Large intestine (tissue), 3 donors: ENCODE data around the gene LRMDA. TPM values are rescaled to one million over a fixed set of nuclear protein-coding genes. Genes with fewer than 3 reads are reported as not detected.
"Not testable (repeated sequence)": the region's sequence is repeated elsewhere in the genome, so short reads cannot be mapped to it uniquely, and the experiment has no call there.

ENCODE experiments used
- DNase-seq, 2 donors: peaks; one replicate each; pipeline versions ENCODE4 v3.0.0 to v3.0.0-alpha.2; 2013
- H3K27ac ChIP-seq: one replicate; pipeline ENCODE4 v1.5.1; 2013; ENCODE audit warnings: low read length
- H3K27me3 ChIP-seq: 2 replicates; pipeline ENCODE4 v1.6.1; 2013; ENCODE audit warnings: low read length; ENCODE audit not compliant: control insufficient read depth, insufficient read depth
- H3K36me3 ChIP-seq: 2 replicates; pipeline ENCODE4 v1.6.1; 2013; ENCODE audit warnings: low read length; ENCODE audit not compliant: control insufficient read depth, insufficient read depth
- H3K4me1 ChIP-seq: one replicate; pipeline ENCODE4 v1.6.1; 2013; ENCODE audit warnings: low read length; ENCODE audit not compliant: control insufficient read depth, insufficient read depth
- H3K4me3 ChIP-seq: one replicate; pipeline ENCODE4 v1.5.1; 2013; ENCODE audit warnings: low read length
- H3K9me3 ChIP-seq: one replicate; pipeline ENCODE4 v1.6.1; 2013; ENCODE audit warnings: mild to moderate bottlenecking, low read depth, low read length, moderate library complexity; ENCODE audit not compliant: control insufficient read depth
- whole genome bisulfite sequencing: methylation state at CpG from one replicate; pipeline ENCODE4 v1.1.5; 2013; ENCODE audit warnings: low lambda C conversion rate; ENCODE audit not compliant: insufficient coverage; 5-methylcytosine and 5-hydroxymethylcytosine counted together
- polyA plus RNA-seq: library from polyadenylated mRNA; unstranded; fragments of 120-200 nt; gene quantifications from one replicate; pipeline ENCODE4 v1.2.1, GENCODE V29; 2013

The LRMDA gene
- polyA plus RNA-seq, 1 donor = 5.3 TPM

DNA sequence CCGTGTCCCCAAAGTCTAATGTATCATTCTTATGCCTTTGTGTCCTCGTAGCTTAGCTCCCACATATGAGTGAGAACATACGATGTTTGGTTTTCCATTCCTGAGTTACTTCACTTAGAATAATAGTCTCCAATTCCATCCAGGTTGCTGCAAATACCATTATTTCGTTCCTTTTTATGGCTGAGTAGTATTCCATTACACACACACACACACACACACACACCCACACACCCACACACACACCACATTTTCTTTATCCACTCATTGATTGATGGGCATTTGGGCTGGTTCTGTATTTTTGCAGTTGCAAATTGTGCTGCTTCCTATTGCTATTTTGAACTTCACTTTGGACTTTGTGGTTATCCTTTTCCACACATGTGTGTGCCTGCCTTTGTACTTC, 189.6 kb downstream of the LRMDA start:
- not testable (repeated sequence) for H3K27me3 ChIP-seq, H3K4me1 ChIP-seq, H3K27ac ChIP-seq, H3K4me3 ChIP-seq, DNase-seq, H3K36me3 ChIP-seq, H3K9me3 ChIP-seq
- whole genome bisulfite sequencing = no CpG with 5 or more reads among the region's 4 CpGs

DNA sequence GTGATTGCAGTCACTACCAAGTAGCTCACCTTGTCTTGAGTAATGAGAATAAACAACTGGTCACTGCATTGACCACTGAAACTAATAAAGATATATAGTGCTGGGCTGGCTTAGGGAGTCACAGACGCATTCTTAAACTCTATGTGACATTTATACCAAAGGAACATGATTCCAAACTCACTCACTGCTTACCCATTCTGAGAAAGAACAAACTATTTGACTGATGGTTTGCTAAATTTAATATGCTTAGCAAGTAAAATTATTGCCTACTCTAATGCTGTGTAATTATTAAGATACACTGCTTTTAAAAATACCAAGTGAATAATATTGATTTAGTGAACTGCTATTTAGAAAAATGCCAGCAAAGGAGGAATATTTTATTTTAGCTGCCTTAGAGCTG, 191.1 kb downstream of the LRMDA start:
- no peaks in the 10 kb centered on the region for H3K9me3 ChIP-seq
- H3K27me3 ChIP-seq = no peaks in the 10 kb centered on the region
- WGBS = no CpG with 5 or more reads among the region's 1 CpG
- no peak overlapping the region for H3K27ac ChIP-seq
- no peaks in the 10 kb centered on the region for H3K36me3 ChIP-seq
- DNase-seq = no peak
- no peak overlapping the region for H3K4me3 ChIP-seq
- H3K4me1 ChIP-seq = peaks cover 3% of the 10 kb centered on the region

DNA sequence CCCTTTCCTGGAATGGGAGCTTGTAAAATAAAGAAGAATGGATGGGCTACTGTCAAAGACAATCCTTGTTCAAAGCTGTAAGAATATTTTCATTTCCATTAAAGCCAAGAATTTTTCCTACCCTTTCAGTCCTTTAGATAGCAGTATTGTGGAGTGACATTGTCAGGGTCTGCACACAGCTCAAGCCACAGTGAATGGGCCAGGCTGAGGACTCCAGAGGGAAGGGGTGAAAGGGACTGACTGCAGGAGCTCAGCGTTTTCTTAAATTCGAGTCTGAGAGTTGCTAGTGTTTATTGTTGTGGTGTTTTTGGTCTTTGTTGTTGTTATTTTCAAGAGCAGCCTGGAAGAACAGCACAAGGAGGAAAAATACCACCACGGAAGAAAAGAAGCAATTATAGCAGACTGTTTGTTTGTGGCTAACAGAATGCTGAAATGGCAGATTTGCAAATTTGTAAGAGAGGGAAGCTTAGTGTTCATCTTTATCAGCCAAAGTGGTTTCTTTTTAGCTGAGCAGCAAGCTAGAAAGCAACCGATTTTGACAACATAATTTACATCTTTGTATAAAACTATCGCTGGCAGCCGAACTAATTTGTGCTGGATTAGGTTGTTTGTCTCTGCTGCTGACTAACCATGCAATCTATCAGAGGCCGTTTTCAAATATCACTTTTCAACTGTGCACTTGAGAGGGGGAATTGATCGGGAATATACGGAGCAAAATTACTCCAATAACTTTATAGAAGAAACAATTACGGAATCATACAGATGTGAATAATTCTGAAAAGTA, 192.1 kb downstream of the LRMDA start:
- Histone ChIP-seq H3K4me3 (no peak overlapping the region), H3K36me3 (no peaks in the 10 kb centered on the region), H3K9me3 (no peaks in the 10 kb centered on the region), H3K4me1 (peaks cover 3% of the 10 kb centered on the region), H3K27me3 (no peaks in the 10 kb centered on the region), H3K27ac (no peak overlapping the region)
- WGBS = 96% methylated on average over 4 of the region's 10 CpGs
- DNase-seq = no peak

DNA sequence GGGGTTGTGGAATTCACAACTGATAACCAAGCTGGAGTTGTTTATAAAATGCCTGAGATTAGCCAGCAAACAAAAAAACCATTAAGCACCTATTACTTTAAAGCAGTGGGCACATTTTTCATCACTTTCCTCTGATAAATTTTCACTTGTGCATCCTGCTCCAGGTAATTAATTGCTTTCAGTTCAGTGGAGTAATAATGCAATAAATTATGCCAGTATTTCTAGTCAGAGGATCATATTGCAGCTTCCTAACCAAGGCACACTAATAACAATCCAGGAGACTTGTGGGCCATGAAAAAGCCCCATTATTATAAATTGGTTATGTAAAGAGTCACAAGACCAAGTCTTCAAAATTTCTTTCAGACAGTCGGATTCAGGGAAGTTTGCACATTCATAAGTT, 193.2 kb downstream of the LRMDA start:
- Histone ChIP-seq H3K4me1 (peaks cover 3% of the 10 kb centered on the region), H3K36me3 (no peaks in the 10 kb centered on the region), H3K27me3 (no peaks in the 10 kb centered on the region), H3K9me3 (no peaks in the 10 kb centered on the region), H3K4me3 (no peak overlapping the region), H3K27ac (no peak overlapping the region)
- DNase-seq = no peak
- no CpG with 5 or more reads among the region's 1 CpG for WGBS

DNA sequence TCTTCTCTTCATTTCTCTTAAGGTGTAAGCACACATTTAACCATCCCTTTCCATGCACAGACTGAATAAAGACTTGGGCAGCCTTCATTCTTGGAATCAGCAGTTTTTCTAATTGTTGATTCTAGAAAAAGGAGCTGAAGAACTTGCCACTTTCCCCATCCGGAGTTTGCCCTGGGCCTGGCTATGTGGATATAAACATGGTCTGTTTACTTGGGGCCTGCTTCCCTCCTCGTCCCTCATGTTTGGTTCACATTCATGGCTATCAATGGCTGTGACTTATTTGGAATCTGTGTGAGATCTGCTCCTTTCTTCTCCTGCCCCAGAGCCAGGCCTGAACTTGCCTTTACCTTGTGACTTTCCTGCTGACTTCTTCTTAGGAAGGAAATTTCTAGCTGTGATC, 199.3 kb downstream of the LRMDA start:
- no peak for DNase-seq
- no peaks in the 10 kb centered on the region for H3K9me3 ChIP-seq
- no CpG with 5 or more reads among the region's 2 CpGs for WGBS
- no peak overlapping the region for H3K27ac ChIP-seq
- H3K4me3 ChIP-seq = no peak overlapping the region
- H3K4me1 ChIP-seq = peaks cover 5% of the 10 kb centered on the region
- H3K27me3 ChIP-seq = no peaks in the 10 kb centered on the region
- no peaks in the 10 kb centered on the region for H3K36me3 ChIP-seq

DNA sequence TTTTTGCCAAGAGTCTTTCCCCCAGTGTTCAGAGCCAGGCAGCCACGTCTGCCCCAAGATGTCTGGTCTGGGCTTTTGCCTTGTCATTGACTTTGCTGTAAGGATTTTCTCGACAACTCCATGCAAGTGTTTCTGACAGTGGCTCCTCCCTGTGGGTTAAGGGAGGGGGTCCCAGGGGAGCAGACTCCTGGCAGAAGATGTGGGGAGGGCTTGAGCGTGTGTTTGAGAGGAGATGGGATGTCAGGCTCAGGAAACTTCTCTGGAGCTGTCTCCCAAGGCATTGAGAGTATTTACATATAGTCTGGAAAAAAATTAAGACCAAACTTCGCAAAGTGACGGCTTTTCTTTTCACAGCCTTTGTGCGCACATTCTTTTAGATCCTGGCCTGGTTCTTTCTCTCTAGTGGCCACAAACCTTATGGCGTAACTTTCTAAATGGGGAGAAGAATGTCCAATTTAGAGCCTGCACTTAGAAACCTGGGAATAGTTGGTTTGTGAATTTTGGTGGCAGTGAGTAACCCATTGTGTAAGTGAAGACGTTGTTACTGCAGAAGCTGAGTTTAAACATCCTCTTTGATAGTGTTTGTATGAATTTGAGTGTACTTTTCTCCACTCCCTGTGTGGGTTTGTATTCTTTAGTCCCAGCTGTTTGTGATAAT, 201.5 kb downstream of the LRMDA start:
- H3K4me3 ChIP-seq = no peak overlapping the region
- DNase-seq = no peak
- WGBS = 100% methylated on average over 2 of the region's 8 CpGs
- H3K9me3 ChIP-seq = no peaks in the 10 kb centered on the region
- H3K36me3 ChIP-seq = no peaks in the 10 kb centered on the region
- no peaks in the 10 kb centered on the region for H3K27me3 ChIP-seq
- H3K27ac ChIP-seq = no peak overlapping the region
- peaks cover 5% of the 10 kb centered on the region for H3K4me1 ChIP-seq

DNA sequence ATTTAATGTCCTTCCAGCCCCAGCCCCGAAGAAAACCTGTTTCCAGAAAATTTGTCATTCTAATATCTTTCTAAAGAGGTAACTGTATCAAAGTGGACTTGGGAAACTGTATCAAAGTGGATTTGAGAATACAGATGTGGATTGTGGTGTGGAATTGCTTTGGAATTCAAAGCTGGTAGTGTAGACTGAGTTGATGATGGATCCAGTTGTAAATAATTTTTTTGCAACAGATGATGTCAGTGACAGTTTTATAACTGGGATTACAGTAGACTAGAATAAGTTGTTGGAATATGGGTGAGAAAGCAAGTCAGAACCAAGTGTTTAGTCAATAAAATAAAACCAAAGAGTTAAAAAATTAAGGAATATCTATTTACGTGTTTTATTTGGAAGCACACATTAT, 202.1 kb downstream of the LRMDA start:
- WGBS = 83% methylated on average over 2 of the region's 2 CpGs
- Histone ChIP-seq H3K4me1 (peaks cover 5% of the 10 kb centered on the region), H3K4me3 (no peak overlapping the region), H3K27ac (no peak overlapping the region), H3K36me3 (no peaks in the 10 kb centered on the region), H3K27me3 (no peaks in the 10 kb centered on the region), H3K9me3 (no peaks in the 10 kb centered on the region)
- DNase-seq = no peak

DNA sequence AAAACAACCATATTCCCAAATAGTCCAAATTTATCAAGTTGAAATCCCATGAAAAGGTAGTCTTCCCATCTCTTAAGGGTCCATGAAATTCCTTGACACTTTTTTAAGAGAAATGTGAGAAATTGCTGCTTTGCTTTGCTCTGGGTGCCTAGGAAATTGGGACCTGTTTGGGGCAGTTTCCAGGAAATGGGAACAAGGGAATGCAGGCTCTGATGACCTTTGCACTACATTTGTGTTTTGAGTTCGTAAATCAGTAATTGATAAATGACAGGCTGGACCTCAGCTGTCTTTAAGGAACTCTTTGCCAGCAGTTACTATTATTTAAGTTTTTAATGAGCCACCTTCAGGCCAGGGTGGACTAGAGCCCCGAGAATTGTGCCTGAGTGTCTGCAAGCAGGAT, 203.5 kb downstream of the LRMDA start:
- Histone ChIP-seq H3K27ac (no peak overlapping the region), H3K4me1 (peaks cover 5% of the 10 kb centered on the region), H3K36me3 (no peaks in the 10 kb centered on the region), H3K4me3 (no peak overlapping the region), H3K27me3 (no peaks in the 10 kb centered on the region), H3K9me3 (no peaks in the 10 kb centered on the region)
- WGBS = no CpG with 5 or more reads among the region's 2 CpGs
- DNase-seq = no peak

DNA sequence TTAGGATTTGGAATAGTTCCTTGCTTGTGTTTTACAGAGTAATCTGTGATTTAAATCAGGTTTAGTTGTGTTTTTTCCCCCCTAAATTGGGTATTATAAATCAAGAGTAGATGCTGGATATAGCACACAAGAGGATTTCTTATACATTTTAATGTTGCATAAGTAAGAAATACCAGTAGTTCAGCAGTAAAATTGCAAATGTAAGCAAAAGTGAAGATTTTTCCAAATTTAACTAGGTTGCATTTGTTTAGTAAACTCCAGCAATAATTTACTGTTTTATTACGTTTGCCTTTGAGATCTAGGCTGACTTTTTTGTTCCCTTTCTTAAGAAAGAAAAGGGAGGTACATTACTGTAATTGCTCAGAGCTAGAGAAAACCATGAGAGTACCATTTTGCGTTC, 207.3 kb downstream of the LRMDA start:
- Histone ChIP-seq H3K9me3 (no peaks in the 10 kb centered on the region), H3K4me3 (no peak overlapping the region), H3K27ac (no peak overlapping the region), H3K4me1 (peaks cover 5% of the 10 kb centered on the region), H3K36me3 (no peaks in the 10 kb centered on the region), H3K27me3 (no peaks in the 10 kb centered on the region)
- no peak for DNase-seq
- 86% methylated on average over 1 of the region's 2 CpGs for WGBS

DNA sequence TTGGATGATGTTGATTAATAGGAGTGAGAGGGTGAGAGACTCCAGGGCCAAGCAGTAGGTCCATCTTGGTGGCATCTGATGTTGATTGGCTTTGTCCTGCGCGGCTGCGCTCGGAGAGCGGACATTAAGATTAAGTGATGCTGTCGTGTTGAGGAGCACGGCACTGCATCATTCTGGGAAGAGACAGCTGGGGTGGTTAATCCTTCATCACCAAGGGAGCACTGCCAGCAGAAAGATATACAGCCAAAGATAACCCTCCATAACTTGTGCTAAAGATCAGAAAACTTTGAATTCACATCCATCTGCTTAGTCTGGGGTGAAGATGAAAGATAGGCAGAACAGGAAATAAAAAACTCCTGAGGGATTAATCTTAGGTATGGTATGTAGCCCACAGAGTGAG, 208.3 kb downstream of the LRMDA start:
- Histone ChIP-seq H3K36me3 (no peaks in the 10 kb centered on the region), H3K4me1 (peaks cover 5% of the 10 kb centered on the region), H3K9me3 (no peaks in the 10 kb centered on the region), H3K27ac (no peak overlapping the region), H3K4me3 (no peak overlapping the region), H3K27me3 (no peaks in the 10 kb centered on the region)
- WGBS = no CpG with 5 or more reads among the region's 7 CpGs
- DNase-seq = no peak

DNA sequence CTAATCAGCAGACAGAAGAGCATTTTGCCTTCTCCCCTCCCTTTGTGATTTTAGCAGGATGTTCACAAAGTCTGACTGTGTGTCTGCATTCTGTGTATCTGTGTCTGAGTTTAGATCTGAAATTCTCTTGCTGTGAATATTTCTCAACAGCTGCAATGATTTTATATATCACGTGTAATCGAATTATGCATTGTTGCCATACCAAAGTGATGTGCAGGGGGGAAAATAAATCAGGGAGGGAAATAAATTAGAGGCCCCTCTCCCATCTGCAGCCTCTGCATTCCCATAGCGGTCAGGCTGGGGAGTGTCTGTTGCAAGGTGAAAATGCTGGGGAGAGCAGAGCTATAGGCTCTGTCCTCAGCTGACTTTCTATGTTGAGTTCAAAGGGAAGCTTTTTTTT, 209.0 kb downstream of the LRMDA start:
- WGBS = 80% methylated on average over 1 of the region's 3 CpGs
- no peaks in the 10 kb centered on the region for H3K9me3 ChIP-seq
- no peaks in the 10 kb centered on the region for H3K36me3 ChIP-seq
- peaks cover 3% of the 10 kb centered on the region for H3K4me1 ChIP-seq
- peak overlapping the region; percentile 2 for H3K27ac ChIP-seq
- H3K27me3 ChIP-seq = no peaks in the 10 kb centered on the region
- no peak overlapping the region for H3K4me3 ChIP-seq
- DNase-seq = no peak
